Measurements from ENCODE around the gene CACNG8.
A peak's percentile ranks its signal among the peaks of the same experiment; 100 is the strongest.

CACNG8 gene

GRCh38 chr19:53966931-53967330 lies 4.2 kb downstream of the CACNG8 start:
- no peaks in the 10 kb centered on the region for H3K27me3 ChIP-seq (ENCODE audit: insufficient read depth, low read length, poor library complexity)
- H3K4me2 ChIP-seq (ENCODE audit: low read length): no peak overlapping the region
- no peak overlapping the region for H3K18ac ChIP-seq (ENCODE audit: low read length)
- no peak overlapping the region for H2AK5ac ChIP-seq (ENCODE audit: low read length)
- H2BK15ac ChIP-seq (replicated peaks; ENCODE audit: low read depth): no peak overlapping the region
- no peak overlapping the region for H2BK5ac ChIP-seq (ENCODE audit: low read length)
- no peak overlapping the region for H3K27ac ChIP-seq (ENCODE audit: low read depth, low read length)
- peaks cover 2% of the 10 kb centered on the region for H3K79me1 ChIP-seq (ENCODE audit: low read length)
- H3K23ac ChIP-seq (ENCODE audit: low read length): no peak overlapping the region
- H3K36me3 ChIP-seq (ENCODE audit: control insufficient read depth, insufficient read depth, low read length): no peaks in the 10 kb centered on the region
- no peaks in the 10 kb centered on the region for H3K4me1 ChIP-seq (ENCODE audit: control insufficient read depth, low read depth, low read length)
- H4K5ac ChIP-seq (ENCODE audit: low read length): no peak overlapping the region
- H3K79me2 ChIP-seq (ENCODE audit: control insufficient read depth, insufficient read depth, low read length): no peaks in the 10 kb centered on the region
- no peak overlapping the region for H4K8ac ChIP-seq (ENCODE audit: low read depth, low read length)
- H3K4me3 ChIP-seq (ENCODE audit: low read length): no peak overlapping the region
- no peak overlapping the region for H3K4ac ChIP-seq (ENCODE audit: low read depth, low read length)
- WGBS (ENCODE audit: extremely low coverage, insufficient coverage, low lambda C conversion rate): no CpG with 5 or more reads among the region's 7 CpGs
- DNase-seq: no peak
- no peak overlapping the region for H3K9ac ChIP-seq (ENCODE audit: low read length)
- H3K56ac ChIP-seq (ENCODE audit: low read length): no peak overlapping the region
- no peak overlapping the region for H2BK120ac ChIP-seq (ENCODE audit: low read depth, low read length)

DNA sequence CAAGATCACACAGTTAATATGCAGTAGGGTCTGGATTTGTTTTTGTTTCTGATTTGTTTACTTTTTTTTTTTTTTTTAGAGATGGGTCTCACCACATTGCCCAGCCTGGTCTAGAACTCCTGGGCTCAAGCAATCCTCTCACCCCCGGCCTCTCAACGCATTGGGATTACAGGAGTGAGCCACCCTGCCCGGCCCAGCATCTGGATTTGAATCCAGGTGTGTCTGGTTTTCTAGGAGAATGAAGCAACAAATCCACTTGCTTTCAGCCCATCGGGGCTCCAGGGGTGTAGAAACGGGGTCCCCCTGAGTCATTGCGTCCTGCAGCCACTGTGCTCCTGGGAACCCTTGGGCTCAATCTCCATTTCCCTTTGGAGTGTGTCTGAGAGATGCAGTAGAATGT lies 6.6 kb downstream of the CACNG8 start:
- Histone ChIP-seq H3K4me2 (ENCODE audit: low read length) (no peak overlapping the region), H3K56ac (ENCODE audit: low read length) (no peak overlapping the region), H3K4me3 (ENCODE audit: low read length) (no peak overlapping the region), H3K79me2 (ENCODE audit: control insufficient read depth, insufficient read depth, low read length) (no peaks in the 10 kb centered on the region), H3K36me3 (ENCODE audit: control insufficient read depth, insufficient read depth, low read length) (no peaks in the 10 kb centered on the region), H4K8ac (ENCODE audit: low read depth, low read length) (no peak overlapping the region), H3K4ac (ENCODE audit: low read depth, low read length) (no peak overlapping the region), H2BK120ac (ENCODE audit: low read depth, low read length) (no peak overlapping the region), H3K27ac (ENCODE audit: low read depth, low read length) (no peak overlapping the region), H3K4me1 (ENCODE audit: control insufficient read depth, low read depth, low read length) (no peaks in the 10 kb centered on the region), H4K5ac (ENCODE audit: low read length) (no peak overlapping the region), H2BK5ac (ENCODE audit: low read length) (no peak overlapping the region), H3K27me3 (ENCODE audit: insufficient read depth, low read length, poor library complexity) (no peaks in the 10 kb centered on the region), H3K23ac (ENCODE audit: low read length) (no peak overlapping the region), H3K18ac (ENCODE audit: low read length) (no peak overlapping the region), H2AK5ac (ENCODE audit: low read length) (no peak overlapping the region), H3K9ac (ENCODE audit: low read length) (no peak overlapping the region), H2BK15ac (replicated peaks; ENCODE audit: low read depth) (no peak overlapping the region), H3K79me1 (ENCODE audit: low read length) (peaks cover 2% of the 10 kb centered on the region)
- DNase-seq: no peak
- no CpG with 5 or more reads among the region's 6 CpGs for WGBS (ENCODE audit: extremely low coverage, insufficient coverage, low lambda C conversion rate)

GRCh38 chr19:53971673-53972072 lies 8.9 kb downstream of the CACNG8 start:
- no peaks in the 10 kb centered on the region for H3K79me2 ChIP-seq (ENCODE audit: control insufficient read depth, insufficient read depth, low read length)
- H3K27ac ChIP-seq (ENCODE audit: low read depth, low read length): no peak overlapping the region
- no peaks in the 10 kb centered on the region for H3K79me1 ChIP-seq (ENCODE audit: low read length)
- H3K56ac ChIP-seq (ENCODE audit: low read length): no peak overlapping the region
- no peak overlapping the region for H3K18ac ChIP-seq (ENCODE audit: low read length)
- H4K8ac ChIP-seq (ENCODE audit: low read depth, low read length): no peak overlapping the region
- no peak for DNase-seq
- H3K27me3 ChIP-seq (ENCODE audit: insufficient read depth, low read length, poor library complexity): no peaks in the 10 kb centered on the region
- no peaks in the 10 kb centered on the region for H3K36me3 ChIP-seq (ENCODE audit: control insufficient read depth, insufficient read depth, low read length)
- no peak overlapping the region for H3K4me2 ChIP-seq (ENCODE audit: low read length)
- H4K5ac ChIP-seq (ENCODE audit: low read length): no peak overlapping the region
- WGBS (ENCODE audit: extremely low coverage, insufficient coverage, low lambda C conversion rate): no CpG with 5 or more reads among the region's 10 CpGs
- H2BK120ac ChIP-seq (ENCODE audit: low read depth, low read length): no peak overlapping the region
- H3K4me3 ChIP-seq (ENCODE audit: low read length): no peak overlapping the region
- no peak overlapping the region for H3K23ac ChIP-seq (ENCODE audit: low read length)
- no peak overlapping the region for H2AK5ac ChIP-seq (ENCODE audit: low read length)
- no peak overlapping the region for H2BK5ac ChIP-seq (ENCODE audit: low read length)
- H3K4me1 ChIP-seq (ENCODE audit: control insufficient read depth, low read depth, low read length): no peaks in the 10 kb centered on the region
- no peak overlapping the region for H3K4ac ChIP-seq (ENCODE audit: low read depth, low read length)
- H2BK15ac ChIP-seq (replicated peaks; ENCODE audit: low read depth): no peak overlapping the region
- no peak overlapping the region for H3K9ac ChIP-seq (ENCODE audit: low read length)

- peak; percentile 97 for DNase-seq
- Histone ChIP-seq H3K27me3 (ENCODE audit: insufficient read depth, low read length, poor library complexity) (no peaks in the 10 kb centered on the region), H3K56ac (ENCODE audit: low read length) (peak overlapping the region; percentile 88), H2BK120ac (ENCODE audit: low read depth, low read length) (no peak overlapping the region), H3K27ac (ENCODE audit: low read depth, low read length) (no peak overlapping the region), H2AK5ac (ENCODE audit: low read length) (no peak overlapping the region), H3K4me1 (ENCODE audit: control insufficient read depth, low read depth, low read length) (peaks cover 6% of the 10 kb centered on the region), H3K18ac (ENCODE audit: low read length) (no peak overlapping the region), H3K79me1 (ENCODE audit: low read length) (no peaks in the 10 kb centered on the region), H2BK5ac (ENCODE audit: low read length) (no peak overlapping the region), H2BK15ac (replicated peaks; ENCODE audit: low read depth) (no peak overlapping the region), H3K36me3 (ENCODE audit: control insufficient read depth, insufficient read depth, low read length) (no peaks in the 10 kb centered on the region), H4K8ac (ENCODE audit: low read depth, low read length) (no peak overlapping the region), H3K79me2 (ENCODE audit: control insufficient read depth, insufficient read depth, low read length) (no peaks in the 10 kb centered on the region), H3K9ac (ENCODE audit: low read length) (peak overlapping the region; percentile 72), H3K4me2 (ENCODE audit: low read length) (peak overlapping the region; percentile 88), H4K5ac (ENCODE audit: low read length) (no peak overlapping the region), H3K4me3 (ENCODE audit: low read length) (peak overlapping the region; percentile 1), H3K23ac (ENCODE audit: low read length) (no peak overlapping the region), H3K4ac (ENCODE audit: low read depth, low read length) (no peak overlapping the region)
- no CpG with 5 or more reads among the region's 9 CpGs for WGBS (ENCODE audit: extremely low coverage, insufficient coverage, low lambda C conversion rate)
These were observed 14.8 kb downstream of the CACNG8 start for GRCh38 chr19:53977429-53977990.

DNA sequence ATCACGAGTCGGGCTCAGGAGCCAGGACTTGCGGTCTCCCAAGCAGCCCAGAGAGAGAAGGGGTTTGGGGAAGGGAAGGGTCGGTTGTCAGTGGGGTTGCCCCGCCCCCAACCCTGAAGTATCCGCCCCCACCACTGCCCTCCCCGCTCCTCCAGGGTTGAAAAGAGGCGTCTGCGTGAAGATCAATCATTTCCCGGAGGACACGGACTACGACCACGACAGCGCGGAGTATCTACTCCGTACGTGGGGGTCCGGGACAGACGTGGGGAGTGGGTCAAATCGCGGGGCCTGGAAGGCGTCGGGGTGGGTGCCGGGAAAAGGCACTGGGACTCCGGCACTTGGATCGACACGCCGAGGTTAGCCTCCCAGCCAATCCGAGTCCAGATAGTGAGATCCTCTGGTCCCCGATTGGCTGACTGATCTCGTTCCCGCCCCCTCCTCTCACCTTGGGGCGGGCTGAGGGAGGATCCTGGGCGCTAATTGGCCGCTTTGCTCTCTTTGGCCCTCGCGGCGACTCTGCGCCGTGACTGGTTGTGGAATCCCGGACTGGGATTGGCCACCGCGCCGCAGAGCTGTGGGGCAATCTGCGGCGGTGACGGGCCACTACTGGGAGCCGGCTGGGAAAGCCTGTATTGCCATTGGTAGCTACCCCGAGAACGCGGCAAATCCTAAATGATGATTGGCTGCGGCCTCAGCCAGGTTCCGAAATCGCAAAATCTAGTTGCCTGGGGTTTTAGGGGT lies 15.4 kb downstream of the CACNG8 start:
- no CpG with 5 or more reads among the region's 54 CpGs for WGBS (ENCODE audit: extremely low coverage, insufficient coverage, low lambda C conversion rate)
- no peak overlapping the region for H3K27ac ChIP-seq (ENCODE audit: low read depth, low read length)

More for the DNA sequence above, 15.4 kb downstream of the CACNG8 start:
- peak overlapping the region; percentile 88 for H3K56ac ChIP-seq (ENCODE audit: low read length)
- H2BK15ac ChIP-seq (replicated peaks; ENCODE audit: low read depth): no peak overlapping the region
- peak overlapping the region; percentile 59 for H3K4me3 ChIP-seq (ENCODE audit: low read length)
- H3K18ac ChIP-seq (ENCODE audit: low read length): no peak overlapping the region
- no peak overlapping the region for H2BK5ac ChIP-seq (ENCODE audit: low read length)
- H3K4me1 ChIP-seq (ENCODE audit: control insufficient read depth, low read depth, low read length): peaks cover 6% of the 10 kb centered on the region
- H3K9ac ChIP-seq (ENCODE audit: low read length): peak overlapping the region; percentile 72
- H3K4ac ChIP-seq (ENCODE audit: low read depth, low read length): no peak overlapping the region
- H2BK120ac ChIP-seq (ENCODE audit: low read depth, low read length): no peak overlapping the region
- no peak overlapping the region for H4K8ac ChIP-seq (ENCODE audit: low read depth, low read length)
- H3K79me1 ChIP-seq (ENCODE audit: low read length): no peaks in the 10 kb centered on the region
- peak overlapping the region; percentile 88 for H3K4me2 ChIP-seq (ENCODE audit: low read length)
- H3K79me2 ChIP-seq (ENCODE audit: control insufficient read depth, insufficient read depth, low read length): no peaks in the 10 kb centered on the region
- no peaks in the 10 kb centered on the region for H3K36me3 ChIP-seq (ENCODE audit: control insufficient read depth, insufficient read depth, low read length)
- H4K5ac ChIP-seq (ENCODE audit: low read length): no peak overlapping the region
- peak; percentile 100 for DNase-seq
- no peak overlapping the region for H2AK5ac ChIP-seq (ENCODE audit: low read length)
- H3K23ac ChIP-seq (ENCODE audit: low read length): no peak overlapping the region
- no peaks in the 10 kb centered on the region for H3K27me3 ChIP-seq (ENCODE audit: insufficient read depth, low read length, poor library complexity)

All from mesendoderm (in vitro differentiated cells).